Upper lobe of right lung (tissue), 1 donor: ENCODE results near the gene PRKAR1B. TPM values are rescaled to one million over a fixed set of nuclear protein-coding genes. Genes with fewer than 3 reads are reported as not detected.

Experiments used
- ATAC-seq: fragments of 200-7000 bp; cut with Tn5 transposase; one replicate; pipeline ENCODE4 v1.9.1; 2020; ENCODE audit warnings: mild to moderate bottlenecking, moderate library complexity
- DNase-seq: peaks from one replicate; pipeline ENCODE4 v3.0.0-alpha.2; 2020
- H3K27ac ChIP-seq: fragments of 200-600 bp; one replicate; pipeline ENCODE4 v1.8.0; 2022
- H3K27me3 ChIP-seq: fragments of 200-600 bp; one replicate; pipeline ENCODE4 v1.8.0; 2022; ENCODE audit warnings: mild to moderate bottlenecking
- H3K36me3 ChIP-seq: fragments of 200-600 bp; one replicate; pipeline ENCODE4 v1.8.0; 2022
- H3K4me1 ChIP-seq: fragments of 200-600 bp; one replicate; pipeline ENCODE4 v1.8.0; 2022
- H3K4me3 ChIP-seq: fragments of 200-600 bp; one replicate; pipeline ENCODE4 v1.8.0; 2022; ENCODE audit warnings: mild to moderate bottlenecking
- H3K9me3 ChIP-seq: fragments of 200-600 bp; one replicate; pipeline ENCODE4 v1.8.0; 2022
- intact Hi-C: fragments of 100-400 bp; cut with DNase I; formaldehyde crosslinking; loops from one replicate; pipeline ENCODE4 v1.11.0; 2022
- total RNA-seq: library from RNA; stranded (reverse); fragmentation: NEBNext Ultra II Directional; extraction: Animal tissue kit (Norgen Biotek cat#: 25700); gene quantifications from one replicate; pipeline ENCODE4 v1.2.1, GENCODE V29; 2021
- TF ChIP-seq, protein P1 (sequence below): fragments of 200-600 bp; IDR thresholded peaks from one replicate; pipeline ENCODE4 v1.8.0; 2022; ENCODE audit warnings: antibody characterized with exemption
- donor health status: DM: no; HTN: yes; CAD: no; lungs with severe emphysema.

The PRKAR1B gene
- total RNA-seq, 1 donor from 2014 or later = 25.7 TPM

DNA sequence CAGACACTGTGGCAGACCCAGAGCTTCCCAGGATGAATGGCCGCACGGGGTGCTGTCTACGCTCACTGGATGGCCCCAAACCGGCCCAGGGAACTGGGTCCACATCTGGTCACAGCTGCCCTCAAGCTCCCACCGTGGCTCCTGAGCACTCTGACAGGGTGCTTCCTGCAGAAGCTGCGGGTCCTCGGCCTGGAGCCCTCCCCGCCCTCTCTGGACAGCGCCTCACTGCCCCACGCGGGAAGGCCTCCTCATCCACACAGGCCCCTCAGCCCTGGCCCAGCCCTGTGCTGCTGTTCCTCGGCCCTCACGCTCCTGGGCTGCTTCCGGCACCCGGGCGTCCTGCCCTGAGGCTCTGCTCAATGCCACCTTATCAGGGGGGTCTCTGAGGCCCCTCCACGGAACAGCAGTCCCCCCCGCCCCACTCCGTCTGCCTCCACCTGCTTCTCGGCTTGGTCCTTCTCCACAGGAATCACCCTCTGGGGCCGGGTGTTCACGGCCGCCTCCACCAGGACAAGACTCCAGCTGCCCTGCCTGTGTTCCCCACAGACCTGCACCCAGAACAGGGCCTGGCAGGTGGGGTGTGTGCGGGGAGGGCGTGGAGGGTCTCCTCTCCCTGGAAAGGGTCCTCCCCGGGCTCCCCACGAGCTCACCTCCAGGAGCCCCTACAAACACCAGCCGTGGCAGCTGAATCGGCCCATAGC, 132.0 kb downstream of the PRKAR1B start:
- intact Hi-C loops = no loop called here
- no peak for ATAC-seq
- Histone ChIP-seq H3K4me3 (no peak overlapping the region), H3K36me3 (no peaks in the 10 kb centered on the region), H3K4me1 (no peaks in the 10 kb centered on the region), H3K9me3 (no peaks in the 10 kb centered on the region), H3K27me3 (no peaks in the 10 kb centered on the region), H3K27ac (no peak overlapping the region)
- TF ChIP-seq, protein P1, sequence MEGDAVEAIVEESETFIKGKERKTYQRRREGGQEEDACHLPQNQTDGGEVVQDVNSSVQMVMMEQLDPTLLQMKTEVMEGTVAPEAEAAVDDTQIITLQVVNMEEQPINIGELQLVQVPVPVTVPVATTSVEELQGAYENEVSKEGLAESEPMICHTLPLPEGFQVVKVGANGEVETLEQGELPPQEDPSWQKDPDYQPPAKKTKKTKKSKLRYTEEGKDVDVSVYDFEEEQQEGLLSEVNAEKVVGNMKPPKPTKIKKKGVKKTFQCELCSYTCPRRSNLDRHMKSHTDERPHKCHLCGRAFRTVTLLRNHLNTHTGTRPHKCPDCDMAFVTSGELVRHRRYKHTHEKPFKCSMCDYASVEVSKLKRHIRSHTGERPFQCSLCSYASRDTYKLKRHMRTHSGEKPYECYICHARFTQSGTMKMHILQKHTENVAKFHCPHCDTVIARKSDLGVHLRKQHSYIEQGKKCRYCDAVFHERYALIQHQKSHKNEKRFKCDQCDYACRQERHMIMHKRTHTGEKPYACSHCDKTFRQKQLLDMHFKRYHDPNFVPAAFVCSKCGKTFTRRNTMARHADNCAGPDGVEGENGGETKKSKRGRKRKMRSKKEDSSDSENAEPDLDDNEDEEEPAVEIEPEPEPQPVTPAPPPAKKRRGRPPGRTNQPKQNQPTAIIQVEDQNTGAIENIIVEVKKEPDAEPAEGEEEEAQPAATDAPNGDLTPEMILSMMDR = no peak
- DNase-seq = no peak

- Histone ChIP-seq H3K27ac (no peak overlapping the region), H3K36me3 (no peaks in the 10 kb centered on the region), H3K9me3 (no peaks in the 10 kb centered on the region), H3K4me3 (no peak overlapping the region), H3K4me1 (no peaks in the 10 kb centered on the region), H3K27me3 (no peaks in the 10 kb centered on the region)
- DNase-seq (no peak), ATAC-seq (no peak)
- TF ChIP-seq, protein P1 = no peak
- intact Hi-C loops = no loop called here
These were observed 132.7 kb downstream of the PRKAR1B start for GRCh38 chr7:594212-594913.

GRCh38 chr7:593324-594115, 133.6 kb downstream of the PRKAR1B start:
- ATAC-seq (no peak), DNase-seq (no peak)
- intact Hi-C loops = no loop called here
- Histone ChIP-seq H3K27me3 (no peaks in the 10 kb centered on the region), H3K9me3 (no peaks in the 10 kb centered on the region), H3K4me3 (no peak overlapping the region), H3K4me1 (no peaks in the 10 kb centered on the region), H3K36me3 (no peaks in the 10 kb centered on the region), H3K27ac (no peak overlapping the region)
- TF ChIP-seq, protein P1 = no peak

DNA sequence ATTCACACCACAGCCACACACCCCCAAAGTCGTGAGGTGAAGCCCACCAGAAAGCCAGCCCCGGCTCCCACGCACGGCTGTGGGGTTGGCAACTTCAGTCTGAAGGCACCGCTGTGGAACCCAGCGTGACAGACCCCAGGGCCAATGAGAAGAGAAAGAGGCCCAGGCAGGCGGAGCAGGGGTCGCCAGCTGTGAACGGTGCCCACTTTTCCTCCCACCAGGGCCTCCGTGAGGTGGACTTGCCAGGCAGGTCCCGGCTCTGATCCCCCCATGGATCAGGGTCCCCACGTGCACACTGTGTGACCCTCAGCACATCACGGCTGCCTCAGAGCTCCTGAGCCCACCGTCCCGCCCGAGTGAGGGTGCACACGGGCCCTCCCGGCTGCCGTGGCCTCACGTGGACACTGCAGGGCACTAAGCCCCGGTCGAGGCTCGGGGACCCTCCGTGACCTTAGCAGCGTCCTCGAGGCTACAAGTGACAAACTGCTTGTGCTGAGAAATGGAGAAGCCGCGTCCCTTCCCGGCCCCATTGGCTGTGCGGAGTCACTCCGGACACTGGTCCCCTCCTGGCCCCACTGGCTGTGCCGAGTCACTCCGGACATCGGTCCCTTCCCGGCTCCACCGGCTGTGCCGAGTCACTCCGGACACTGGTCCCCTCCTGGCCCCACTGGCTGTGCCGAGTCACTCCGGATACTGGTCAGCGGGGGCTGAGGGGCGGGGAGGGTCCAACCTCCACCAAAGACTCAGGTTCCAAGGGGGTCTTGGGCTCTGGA, 135.0 kb downstream of the PRKAR1B start:
- no peak overlapping the region for H3K27ac ChIP-seq
- DNase-seq (no peak), ATAC-seq (no peak)
- TF ChIP-seq, protein P1 = no peak
- no peaks in the 10 kb centered on the region for H3K4me1 ChIP-seq
- intact Hi-C loops = no loop called here
- H3K9me3 ChIP-seq = no peaks in the 10 kb centered on the region
- H3K4me3 ChIP-seq = no peak overlapping the region
- no peaks in the 10 kb centered on the region for H3K27me3 ChIP-seq
- no peaks in the 10 kb centered on the region for H3K36me3 ChIP-seq

DNA sequence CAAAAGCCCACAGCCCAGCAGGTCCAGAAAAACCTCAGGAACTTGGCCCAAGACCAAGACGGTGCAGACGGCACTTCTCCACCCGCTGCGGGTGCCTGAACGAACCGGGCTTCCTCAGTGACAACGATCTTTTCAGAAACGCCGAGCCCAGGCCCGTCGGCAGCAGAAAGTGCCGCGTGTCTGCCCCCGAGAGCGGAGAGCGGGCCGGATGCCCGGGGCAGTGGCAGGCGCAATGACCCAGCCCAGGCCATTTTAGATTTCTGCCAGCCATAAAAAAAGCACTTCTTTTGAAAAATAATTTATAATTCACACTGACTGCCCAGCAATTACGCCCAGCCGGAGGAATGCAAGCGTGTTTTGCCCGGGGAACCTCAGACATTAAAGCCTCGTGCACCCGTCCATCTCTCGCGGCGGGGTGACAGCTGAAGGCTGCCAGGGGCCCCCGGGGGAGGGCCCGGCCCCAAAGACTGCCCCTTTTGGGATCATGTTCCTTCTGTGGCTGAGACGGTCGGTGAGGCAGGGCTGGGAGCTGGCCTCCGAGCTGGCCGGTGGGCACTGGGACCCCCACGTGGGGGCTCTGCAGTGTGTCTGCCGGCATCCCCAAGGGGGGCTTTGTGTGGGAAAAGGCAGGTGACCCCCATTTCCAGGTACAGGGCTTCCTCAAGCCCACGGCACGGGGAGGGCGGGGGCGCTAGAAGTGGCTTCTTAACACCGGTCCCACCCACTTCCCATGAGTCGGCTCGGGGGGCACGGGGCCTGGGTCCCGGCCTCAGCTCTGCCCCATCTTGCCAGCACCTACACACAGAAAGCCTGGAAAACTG, 136.1 kb downstream of the PRKAR1B start:
- DNase-seq = no peak
- no peaks in the 10 kb centered on the region for H3K9me3 ChIP-seq
- H3K27me3 ChIP-seq = no peaks in the 10 kb centered on the region
- TF ChIP-seq, protein P1 = no peak
- H3K36me3 ChIP-seq = no peaks in the 10 kb centered on the region
- no peak overlapping the region for H3K27ac ChIP-seq
- intact Hi-C loops = no loop called here
- ATAC-seq = no peak
- H3K4me1 ChIP-seq = no peaks in the 10 kb centered on the region
- H3K4me3 ChIP-seq = no peak overlapping the region
